CD4-positive, alpha-beta T cell treated with Interleukin-21 for 1 hour (primary cell): Measurements from ENCODE around the gene SFMBT1.

Experiments
- DNase-seq: peaks from one replicate; pipeline ENCODE4 v3.0.0-alpha.2; 2020

SFMBT1 gene

DNA sequence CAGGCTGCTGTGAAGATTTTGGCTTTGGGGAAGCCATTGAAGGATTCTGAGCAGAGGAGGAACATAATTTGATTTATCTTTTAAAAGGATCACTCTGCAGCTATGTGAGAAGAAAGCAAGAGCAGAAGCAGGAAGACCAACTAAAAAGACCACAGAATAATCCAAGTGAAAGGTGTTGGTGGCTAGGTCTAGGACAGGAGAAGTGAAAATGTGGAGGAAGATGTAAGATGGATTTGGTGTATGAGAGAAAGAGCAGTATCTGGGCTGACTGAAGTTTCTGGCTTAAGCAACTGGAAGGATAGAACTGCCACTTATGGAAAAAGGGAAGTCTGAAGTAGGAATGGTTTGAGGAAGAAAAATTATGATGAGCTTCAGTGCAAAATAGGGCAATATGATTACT lies 62.0 kb downstream of the SFMBT1 start:
- no peak for DNase-seq

DNA sequence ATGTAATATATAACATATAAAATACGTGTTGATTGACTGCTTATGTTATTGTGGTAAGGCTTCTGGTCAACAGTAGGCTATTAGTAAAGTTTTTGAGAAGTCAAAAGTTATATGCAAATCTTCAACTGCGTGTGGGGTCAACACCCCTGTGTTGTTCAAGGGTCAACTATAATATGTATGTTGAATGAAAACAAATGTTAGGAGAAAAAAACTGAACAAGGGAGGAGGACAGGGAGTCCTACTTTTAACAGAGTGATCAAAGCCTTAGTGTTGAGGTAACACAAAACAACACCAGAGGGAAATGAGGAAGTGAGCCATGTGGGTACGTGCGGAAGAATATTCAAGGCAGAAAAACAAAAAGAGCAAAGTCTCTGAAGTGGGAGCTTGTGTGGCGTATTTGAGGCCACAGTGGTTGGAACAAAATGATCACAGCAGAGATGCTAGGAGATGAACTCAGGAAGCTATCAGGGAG lies 62.5 kb downstream of the SFMBT1 start:
- peak; percentile 64 for DNase-seq

DNA sequence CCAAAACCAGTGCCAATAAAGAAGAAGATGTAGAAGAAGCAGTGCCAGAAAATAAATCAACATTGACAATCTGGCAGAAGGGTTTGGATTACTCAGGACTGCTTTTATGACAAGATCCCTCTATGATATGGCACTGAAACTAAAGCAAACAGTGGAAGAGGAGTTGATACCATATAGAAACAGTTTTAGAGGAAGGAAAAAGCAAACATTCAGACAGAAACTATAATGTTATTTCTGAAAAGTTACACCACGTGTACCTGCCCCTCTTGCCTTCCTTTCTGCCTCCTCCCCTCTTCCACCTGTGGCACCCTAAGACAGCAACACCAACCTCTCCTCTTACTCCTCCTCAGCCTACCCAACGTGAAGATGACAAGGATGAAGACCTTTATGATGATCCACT lies 63.0 kb downstream of the SFMBT1 start:
- no peak for DNase-seq

DNA sequence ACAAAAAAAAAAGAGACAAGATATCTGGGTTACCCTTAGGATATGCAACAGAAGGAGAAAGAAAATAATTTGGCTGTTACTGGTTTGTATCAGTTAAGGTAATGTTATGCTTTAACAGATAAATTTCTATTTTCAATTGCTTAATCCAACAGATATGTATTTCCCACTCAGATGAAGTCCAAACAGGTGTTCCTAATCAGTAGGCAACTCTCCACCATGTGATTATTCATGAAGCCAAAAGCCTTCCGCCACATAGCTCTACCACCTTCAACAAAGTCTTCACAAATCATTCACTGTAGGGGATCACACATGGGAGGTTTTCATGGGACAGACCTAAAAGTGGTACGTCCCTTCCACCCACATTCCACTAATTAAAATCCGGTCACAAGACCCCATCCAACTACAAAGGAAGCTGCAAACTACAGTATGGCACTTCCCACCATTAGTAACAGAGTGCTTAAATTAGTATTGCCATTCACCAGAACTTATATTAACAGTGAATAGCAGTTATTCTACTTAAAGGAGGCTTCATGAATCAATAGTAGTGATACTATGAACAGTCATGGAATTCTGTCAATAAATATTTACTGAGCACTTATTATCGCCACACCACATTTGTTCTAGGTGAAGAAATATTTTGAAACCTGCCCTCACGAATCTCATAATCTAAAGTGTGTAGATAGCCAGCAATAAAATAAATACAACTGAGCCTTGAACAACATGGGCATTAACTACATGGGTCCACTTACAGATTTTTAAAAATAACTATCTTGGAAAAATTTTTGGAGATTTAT lies 66.5 kb downstream of the SFMBT1 start:
- DNase-seq: no peak

DNA sequence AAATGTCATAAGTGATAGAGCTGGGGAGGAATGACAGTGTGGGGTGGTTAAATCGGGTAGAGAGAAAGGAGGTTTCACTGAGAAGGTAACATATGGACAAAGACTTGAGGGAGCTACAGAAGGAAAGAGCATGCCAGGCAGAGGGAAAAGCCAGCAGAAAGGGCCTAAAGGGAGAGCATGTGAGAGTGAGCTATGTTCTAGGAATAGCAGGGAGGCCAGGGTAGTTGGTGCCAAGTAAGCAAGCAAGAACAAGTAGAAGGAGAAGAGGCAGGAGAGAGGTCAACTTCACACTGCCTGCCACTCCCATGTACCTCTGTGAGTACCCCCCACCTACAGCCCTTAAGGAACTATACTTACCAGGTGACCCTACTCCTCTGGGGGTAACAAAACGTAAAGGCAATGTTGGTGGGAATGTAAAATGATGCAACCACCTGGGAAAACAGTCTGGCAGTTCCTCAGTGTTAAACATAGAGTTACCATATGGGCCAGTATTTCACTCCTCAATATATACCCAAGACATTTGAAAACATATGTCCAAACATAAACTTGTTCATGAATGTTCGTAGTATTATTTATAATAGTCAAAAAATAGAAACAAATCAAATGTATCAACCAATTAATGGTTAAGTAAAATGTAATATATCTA lies 67.6 kb downstream of the SFMBT1 start:
- DNase-seq: no peak

DNA sequence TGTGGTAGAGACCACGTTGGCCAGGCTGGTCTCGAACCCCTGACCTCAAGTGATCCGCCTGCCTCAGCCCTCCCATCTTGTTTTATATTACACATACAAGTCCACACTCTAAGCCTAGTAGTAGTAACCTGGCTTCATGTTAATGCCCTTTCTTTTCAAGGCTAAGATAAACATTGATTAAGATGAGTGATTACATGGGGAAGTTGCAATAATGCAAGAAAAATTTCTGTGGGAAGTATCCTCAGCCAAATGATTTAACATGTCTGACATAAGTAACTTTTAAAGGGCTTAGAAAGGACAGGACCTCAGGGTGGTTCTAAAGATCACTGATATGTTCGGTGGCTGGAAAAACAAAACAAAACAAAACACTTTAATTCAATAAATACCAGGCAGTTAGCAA lies 72.1 kb downstream of the SFMBT1 start:
- DNase-seq: no peak

DNA sequence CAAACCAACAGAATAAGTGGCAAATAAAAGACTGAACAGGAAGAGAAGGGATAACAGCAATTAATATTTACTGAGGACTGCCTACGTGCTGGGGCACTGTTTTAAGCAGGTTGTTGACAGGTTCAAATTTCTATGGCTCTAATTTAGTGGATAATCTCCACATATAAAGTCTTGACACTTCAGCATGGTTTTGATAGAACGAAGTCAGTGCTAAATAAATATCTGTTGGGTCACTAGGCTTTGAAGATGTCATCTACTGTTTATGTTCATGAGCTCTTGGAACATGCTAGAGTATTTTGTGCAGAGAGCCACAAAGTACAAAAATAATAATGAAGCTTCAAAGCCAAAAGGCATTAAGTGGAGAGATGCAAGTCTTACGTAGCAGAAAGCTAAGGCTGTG lies 74.0 kb downstream of the SFMBT1 start:
- no peak for DNase-seq

DNA sequence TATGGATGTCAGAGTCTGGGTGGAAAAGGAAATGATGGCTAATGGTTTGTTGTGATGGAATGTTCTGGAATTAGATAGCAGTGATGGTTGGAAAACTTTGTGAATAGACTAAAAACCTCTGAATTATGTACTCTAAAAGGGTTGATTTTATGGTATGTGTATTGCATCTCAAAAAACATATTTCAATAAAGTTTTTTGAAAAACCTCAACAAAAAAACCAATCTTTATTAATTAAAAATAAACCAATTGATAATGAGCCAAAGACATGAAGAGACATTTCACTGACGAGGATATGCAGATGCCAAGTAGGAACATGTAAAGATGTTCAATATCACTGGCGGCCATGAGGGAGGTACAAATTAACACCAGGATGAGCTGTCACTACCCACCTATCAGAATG lies 78.5 kb downstream of the SFMBT1 start:
- DNase-seq: no peak

DNA sequence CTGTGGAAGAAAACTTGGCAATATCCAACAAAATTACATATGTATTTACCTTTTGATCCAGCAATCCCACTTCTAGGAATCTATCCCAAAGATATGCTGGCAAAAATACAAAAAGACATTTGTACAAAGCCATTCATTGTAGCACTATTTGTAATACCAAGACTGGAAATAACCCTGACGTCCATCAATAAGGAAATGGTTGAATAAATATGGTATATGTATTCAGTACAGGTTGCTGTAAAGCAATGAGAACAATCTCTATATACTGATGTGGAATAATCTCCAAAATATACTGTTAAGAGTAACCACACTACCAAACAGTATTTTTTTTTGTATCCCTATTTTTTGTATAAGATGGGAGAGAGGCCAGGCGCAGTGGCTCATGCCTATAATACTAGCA lies 83.7 kb downstream of the SFMBT1 start:
- no peak for DNase-seq

DNA sequence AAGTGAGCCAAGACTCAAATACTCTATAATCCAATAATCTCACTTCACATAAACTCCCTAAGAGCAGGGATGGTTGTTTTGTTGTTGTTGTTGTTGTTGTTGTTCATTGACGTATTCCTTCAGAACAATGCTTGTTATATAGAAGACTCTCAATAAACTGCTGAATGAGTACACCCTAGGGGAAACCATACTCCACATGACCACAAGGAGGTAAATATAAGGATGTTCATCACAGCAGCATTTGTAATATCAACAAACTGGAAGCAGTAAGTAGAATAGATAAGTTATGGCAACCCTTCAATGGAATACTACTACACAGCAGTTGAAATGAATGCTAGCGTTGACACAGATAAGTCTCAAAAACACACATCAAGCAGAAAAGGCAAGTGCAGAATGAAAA lies 86.1 kb downstream of the SFMBT1 start:
- DNase-seq: no peak

DNA sequence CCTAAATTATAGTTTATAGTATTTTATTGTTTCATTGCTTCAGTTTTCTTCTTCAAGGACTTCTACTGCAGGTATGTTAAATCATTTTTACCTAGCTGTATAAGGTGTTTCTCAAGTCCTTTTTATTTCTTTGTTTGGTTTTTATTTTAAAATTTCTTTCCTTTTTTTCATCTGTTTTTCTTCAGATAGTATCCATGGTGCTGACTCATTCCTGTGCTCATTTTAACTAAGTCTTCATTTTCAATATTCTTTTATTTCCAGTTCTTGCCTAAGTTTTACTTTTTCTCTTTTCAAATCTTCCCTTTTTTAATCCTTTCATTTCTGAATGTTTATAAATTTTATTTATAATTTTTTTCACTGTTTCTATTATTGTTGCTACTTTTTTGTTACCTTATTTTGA lies 106.3 kb downstream of the SFMBT1 start:
- DNase-seq: no peak

DNA sequence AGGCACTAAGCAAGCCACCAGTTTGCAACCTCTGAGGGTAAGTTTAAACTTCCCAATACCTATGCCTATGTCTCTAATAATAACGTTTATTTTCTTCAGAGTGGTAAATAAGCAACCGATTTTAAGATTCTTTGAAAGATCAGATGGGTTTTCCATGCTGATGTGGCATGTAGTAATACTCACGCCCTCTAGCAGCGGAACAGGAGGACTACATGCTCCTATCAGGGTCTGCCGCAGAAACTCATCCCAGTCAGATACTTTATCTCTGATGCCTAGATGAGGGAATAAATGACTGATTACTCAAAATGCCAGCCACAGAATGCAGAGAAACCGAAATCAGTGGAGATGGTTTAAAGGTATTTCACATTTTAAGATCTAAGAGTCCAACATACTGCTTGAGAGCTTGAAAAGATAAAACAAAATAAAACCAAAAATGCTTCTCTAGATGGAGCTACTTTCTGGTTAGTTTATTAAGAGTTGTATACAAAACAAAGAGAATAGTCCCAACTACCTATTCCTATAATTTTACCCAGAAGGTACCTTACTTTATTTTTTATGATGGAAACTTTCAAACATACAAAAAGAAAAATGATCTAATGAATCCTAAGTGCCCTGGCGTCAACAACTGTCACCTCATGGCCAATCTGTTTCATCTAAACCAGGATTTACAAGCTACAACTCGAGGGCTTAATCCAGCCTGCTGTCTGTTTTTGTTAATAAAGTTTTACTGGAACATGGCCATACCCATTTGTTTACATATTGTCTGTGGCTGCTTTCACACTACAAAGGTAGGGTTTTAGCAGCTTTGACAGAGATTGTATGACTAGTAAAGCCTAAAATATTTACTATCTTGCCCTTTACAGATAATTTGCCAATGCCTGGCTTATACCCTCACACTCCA lies 111.0 kb downstream of the SFMBT1 start:
- DNase-seq: peak; percentile 60

DNA sequence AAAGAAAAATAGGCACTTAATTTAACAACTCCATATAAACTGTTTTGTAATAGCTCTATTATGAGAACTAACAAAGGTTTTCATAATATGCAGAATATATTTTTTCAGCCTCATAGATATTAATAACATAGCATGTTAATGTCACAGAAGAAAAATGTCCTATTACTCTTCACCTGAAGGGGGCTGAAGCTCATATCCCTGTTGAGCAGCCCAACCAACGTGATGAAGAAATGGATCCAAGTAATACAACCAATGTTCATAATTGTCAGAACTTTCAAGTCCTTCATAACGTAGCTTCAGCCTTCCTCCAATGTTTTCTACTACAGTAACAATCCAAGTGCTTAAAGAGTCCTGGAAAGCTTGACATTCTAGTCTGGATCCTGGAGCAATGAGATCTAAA lies 114.0 kb downstream of the SFMBT1 start:
- no peak for DNase-seq

DNA sequence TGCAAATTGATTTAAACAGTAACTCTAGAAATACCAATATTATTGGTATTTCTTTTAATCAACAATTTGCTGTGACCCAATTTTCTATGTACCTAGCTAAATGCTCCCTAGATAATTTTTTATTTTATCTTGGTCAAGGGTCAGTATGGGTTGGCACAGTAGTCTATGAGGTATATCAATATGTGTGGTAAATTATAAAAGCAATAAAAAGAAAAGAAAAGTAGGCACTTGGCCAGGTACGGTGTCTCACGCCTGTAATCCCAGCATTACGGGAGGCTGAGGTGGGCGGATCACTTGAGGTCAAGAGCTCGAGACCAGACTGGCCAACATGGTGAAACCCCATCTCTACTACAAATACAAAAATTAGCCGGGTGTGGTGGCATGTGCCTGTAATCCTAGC lies 114.5 kb downstream of the SFMBT1 start:
- DNase-seq: no peak

DNA sequence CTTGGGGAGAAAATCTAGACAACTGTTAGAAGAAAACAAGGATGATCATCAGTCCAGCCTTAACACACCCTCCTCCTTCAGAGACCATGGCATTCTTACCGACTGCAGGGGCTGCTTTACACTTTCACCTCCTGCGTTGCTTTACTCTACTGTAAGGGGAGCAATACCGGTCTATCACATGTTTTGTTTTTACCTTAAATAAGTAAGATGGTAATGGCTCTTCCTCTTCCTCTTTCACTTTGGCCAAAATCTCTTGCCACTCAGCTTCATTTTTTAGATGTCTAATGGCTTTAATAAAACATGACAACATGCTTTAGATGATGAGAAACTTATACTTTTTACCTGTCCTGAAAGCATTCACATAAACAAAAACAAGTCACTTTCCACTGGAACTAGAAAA lies 115.1 kb downstream of the SFMBT1 start:
- no peak for DNase-seq

DNA sequence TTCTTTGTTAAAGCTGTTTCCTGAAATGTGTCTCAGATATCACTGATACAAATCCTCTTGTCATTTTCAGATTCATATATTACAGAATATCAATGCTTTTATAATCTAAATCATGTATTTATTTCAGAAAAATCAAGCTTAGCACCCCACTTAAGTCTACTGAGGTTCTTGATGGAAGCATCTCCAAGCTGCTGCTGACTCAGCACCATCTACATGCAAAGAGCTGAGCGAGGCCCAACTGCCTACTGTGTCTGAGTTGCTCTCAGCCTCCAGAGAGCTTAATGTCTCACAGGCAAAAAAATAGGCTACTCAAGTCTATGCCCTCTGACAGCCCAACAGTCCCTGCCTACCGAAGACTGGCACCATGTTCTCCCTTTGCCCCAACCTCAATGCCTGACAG lies 119.3 kb downstream of the SFMBT1 start:
- DNase-seq: no peak

DNA sequence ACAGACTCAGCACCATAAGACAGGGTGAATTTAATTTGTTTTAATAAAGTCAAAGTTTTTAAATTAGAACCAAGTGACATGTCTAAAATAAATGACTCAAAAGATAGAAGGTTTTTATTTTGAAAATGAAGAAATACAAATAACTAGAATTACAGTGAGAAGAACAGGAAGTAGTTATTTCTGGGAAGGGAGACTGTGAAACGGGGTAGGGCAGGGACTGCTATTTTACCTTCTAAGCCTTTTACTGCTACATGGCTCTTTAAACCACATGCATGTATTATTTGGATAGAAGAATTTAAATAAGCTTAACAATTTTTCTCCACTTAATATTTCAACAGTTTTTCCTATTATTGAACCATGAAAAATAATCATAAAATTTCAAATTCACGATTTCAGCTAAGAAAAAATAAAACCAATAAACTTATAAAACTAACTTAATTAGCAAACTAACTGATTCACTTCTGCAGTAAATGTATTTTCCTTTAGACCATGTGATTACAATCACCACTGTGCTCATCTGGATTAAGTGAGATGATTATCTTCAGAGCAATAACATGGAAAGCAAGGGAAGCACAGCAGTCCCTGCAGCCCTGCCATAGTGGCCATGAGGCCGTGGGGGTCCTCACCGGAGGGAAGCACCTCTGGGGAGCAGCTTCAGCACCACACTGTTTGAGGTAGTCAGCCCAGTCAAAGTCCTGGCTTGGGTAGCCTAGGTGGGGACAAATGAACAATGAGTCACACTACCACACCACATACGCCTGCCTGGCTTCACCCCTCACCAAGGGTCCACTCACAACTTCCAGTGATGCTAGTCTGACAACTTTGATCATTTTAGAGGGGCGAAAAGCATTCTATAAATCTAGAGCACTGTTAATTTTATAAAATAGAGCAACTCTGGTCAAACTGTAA lies 120.2 kb downstream of the SFMBT1 start:
- DNase-seq: no peak

DNA sequence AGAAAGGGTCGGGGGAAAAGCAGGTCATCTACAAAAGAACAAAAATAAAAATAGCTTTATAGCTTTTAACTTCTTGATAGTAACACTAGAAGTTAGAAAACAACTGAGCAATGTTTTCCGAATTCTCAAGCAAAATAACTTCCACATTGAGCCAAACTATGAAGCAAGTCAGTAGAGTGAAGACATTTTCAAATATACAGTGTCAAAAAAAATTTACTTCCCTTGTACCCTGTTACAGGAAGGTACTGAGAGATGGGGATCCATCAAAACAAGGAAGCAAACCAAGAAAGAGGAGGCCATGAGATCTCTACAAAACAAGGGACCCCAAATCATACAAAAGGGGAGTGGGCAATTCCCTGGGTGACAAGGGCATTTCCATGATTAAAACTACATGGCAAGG lies 121.9 kb downstream of the SFMBT1 start:
- no peak for DNase-seq

DNA sequence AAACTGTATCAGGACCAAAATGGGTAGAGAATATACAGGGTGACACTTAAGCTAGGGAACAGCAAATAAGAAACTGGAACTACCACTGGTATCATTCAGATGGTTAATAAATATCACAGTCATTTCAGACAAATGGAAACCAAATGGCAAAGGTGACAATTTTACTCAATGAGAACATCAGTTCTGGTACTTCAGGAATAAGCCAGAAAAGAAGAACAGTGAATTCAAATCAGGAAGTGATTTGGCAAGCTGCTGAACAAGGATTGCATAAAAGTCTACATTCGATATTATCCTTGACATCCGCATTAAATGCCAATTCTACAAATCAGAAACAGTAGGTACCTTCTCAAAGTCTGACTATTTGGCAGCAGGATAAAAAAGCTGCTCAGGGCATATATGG lies 125.0 kb downstream of the SFMBT1 start:
- no peak for DNase-seq

DNA sequence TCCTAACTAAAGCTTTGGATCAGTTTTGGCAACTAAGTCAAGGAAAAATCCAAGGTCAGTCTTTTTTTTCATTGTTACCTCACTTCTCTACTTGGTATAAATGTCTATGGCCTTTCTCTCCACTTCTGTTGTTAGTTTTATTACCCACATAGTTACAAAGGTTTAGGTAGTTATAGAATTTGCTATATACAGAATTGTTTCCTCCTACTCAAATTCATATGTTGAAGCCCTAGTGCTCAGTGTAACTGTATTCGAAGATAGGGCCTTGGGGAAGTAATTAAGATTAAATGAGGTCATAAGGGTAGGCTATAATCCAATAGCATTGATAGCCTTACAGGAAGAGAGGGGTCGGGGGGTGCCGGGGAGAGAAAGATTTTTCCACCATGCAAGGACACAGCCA lies 128.8 kb downstream of the SFMBT1 start:
- no peak for DNase-seq

DNA sequence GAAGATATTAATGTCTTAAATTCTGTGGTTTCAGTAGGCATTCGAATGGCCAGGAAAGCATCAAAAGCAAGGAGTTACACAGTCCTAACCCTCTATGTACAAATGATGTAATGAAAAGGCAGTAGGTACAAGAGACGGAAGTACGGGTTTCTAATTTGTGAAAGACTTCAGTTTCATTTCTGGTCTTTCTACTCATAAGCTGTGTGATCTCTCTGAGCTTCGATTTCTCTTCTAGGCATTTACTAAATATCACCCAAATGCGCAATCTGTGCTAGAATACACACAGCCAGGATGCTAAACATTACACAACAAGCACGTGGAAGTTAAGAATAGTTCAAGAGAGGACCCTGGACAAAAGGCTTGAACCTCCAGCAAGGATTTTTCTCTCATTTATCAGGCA lies 130.6 kb downstream of the SFMBT1 start:
- DNase-seq: no peak

DNA sequence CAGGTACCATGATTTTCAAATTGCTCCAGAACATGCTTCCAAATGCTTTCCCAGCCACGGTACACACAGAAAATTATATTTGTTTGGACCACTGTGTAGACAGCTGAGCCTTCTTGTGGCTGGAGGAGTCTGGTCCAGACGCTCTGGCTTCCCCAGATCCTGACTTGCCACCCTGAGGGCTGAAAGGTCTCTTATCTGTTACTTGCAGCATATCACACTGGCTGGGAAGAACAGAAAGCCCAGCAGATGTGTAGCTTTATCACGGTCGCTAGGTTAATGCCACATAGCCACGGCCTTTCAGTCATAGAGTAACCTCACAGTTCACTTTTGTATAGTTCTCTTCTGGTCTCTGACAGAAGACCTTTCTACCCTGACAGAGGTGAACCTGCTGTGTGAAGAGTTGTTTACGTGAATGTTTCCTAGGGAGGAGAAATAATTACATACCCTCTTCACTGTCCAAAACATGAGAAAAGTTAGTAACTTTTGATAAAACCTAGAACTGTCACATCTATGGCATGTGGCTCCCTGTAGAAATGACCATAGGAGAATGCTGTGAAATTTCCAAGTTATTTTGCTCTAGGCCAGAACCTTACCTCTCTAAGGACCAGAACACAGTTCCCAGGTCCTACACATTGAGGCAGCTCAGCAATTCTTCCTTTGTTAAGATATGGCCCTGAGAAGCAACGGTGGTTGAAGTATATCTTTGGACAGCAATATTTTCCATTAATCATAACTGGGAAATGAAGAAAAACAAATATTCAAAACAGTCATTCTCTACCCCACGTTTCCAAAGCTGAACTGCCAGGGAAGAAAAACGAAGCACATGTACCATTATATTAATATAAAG lies 132.8 kb downstream of the SFMBT1 start:
- DNase-seq: no peak
